IMR-90 (cell line): Measurements from ENCODE around the gene C7. TPM values are rescaled to one million over a fixed set of nuclear protein-coding genes. Genes with fewer than 3 reads are reported as not detected.

Experiments
- ATAC-seq: fragments of 200-7000 bp; cut with Tn5 transposase; 2 replicates; pipeline ENCODE4 v1.9.1; 2020; ENCODE audit warnings: low read depth, mild to moderate bottlenecking, moderate library complexity
- BruUV-seq: library from RNA; stranded (reverse); fragments of 400-500 nt; replicated peaks from 2 replicates; lab custom pipeline; 2021; lab: Mats Ljungman, UMichigan
- CTCF ChIA-PET: fragments of 300-600 bp; formaldehyde crosslinking; extraction: SDS; loops from one replicate; lab custom pipeline; 2021; ENCODE audit warnings: antibody characterized with exemption; lab: Yijun Ruan, JAX
- POLR2A ChIA-PET: fragments of 300-600 bp; sonication (Branson Sonifier 250); formaldehyde crosslinking; loops from one replicate; lab custom pipeline; 2022; ENCODE audit warnings: antibody characterized with exemption; ENCODE audit not compliant: unreplicated experiment; lab: Charles Lee
- DNase-seq: peaks from one replicate; pipeline ENCODE4 v3.0.0; 2013
- H2AFZ ChIP-seq: replicated peaks from 2 replicates; pipeline ENCODE3; 2013; ENCODE audit warnings: low read length, mild to moderate bottlenecking; ENCODE audit not compliant: poor library complexity
- H2AK5ac ChIP-seq: 2 replicates; pipeline ENCODE4 v1.6.1; 2013; ENCODE audit warnings: low read depth, low read length, inconsistent platforms
- H2AK9ac ChIP-seq: replicated peaks from 2 replicates; pipeline ENCODE3; 2013; ENCODE audit warnings: mild to moderate bottlenecking, low read depth, low read length, moderate library complexity; ENCODE audit not compliant: poor library complexity
- H2BK120ac ChIP-seq: 2 replicates; pipeline ENCODE4 v1.6.1; 2013; ENCODE audit warnings: low read depth, low read length, inconsistent platforms
- H2BK15ac ChIP-seq: 3 replicates; pipeline ENCODE4 v1.6.1; 2013; ENCODE audit warnings: low read depth, low read length, inconsistent platforms
- H2BK20ac ChIP-seq: 2 replicates; pipeline ENCODE4 v1.6.1; 2013; ENCODE audit warnings: low read depth, mild to moderate bottlenecking, inconsistent platforms, low read length, moderate library complexity
- H2BK5ac ChIP-seq: 2 replicates; pipeline ENCODE4 v1.6.1; 2013; ENCODE audit warnings: mild to moderate bottlenecking, low read depth, low read length, inconsistent platforms; ENCODE audit not compliant: poor library complexity, severe bottlenecking
- H3K14ac ChIP-seq: replicated peaks from 2 replicates; pipeline ENCODE4 v1.6.1; 2013; ENCODE audit warnings: low read depth, low read length, inconsistent platforms
- H3K18ac ChIP-seq: 2 replicates; pipeline ENCODE4 v1.6.1; 2013; ENCODE audit warnings: low read depth, low read length, control low read depth
- H3K23ac ChIP-seq: 2 replicates; pipeline ENCODE4 v1.6.1; 2013; ENCODE audit warnings: low read depth, low read length, inconsistent platforms
- H3K27ac ChIP-seq: 2 replicates; pipeline ENCODE4 v1.5.1; 2013; ENCODE audit warnings: mild to moderate bottlenecking, control low read depth, low read length; ENCODE audit not compliant: insufficient read depth
- H3K27me3 ChIP-seq: 2 replicates; pipeline ENCODE4 v1.6.1; 2013; ENCODE audit warnings: low read length; ENCODE audit not compliant: control insufficient read depth, insufficient read depth
- H3K36me3 ChIP-seq: 2 replicates; pipeline ENCODE4 v1.6.1; 2013; ENCODE audit warnings: low read length, mixed read lengths; ENCODE audit not compliant: control insufficient read depth, insufficient read depth
- H3K4ac ChIP-seq: 2 replicates; pipeline ENCODE4 v1.6.1; 2013; ENCODE audit warnings: low read depth, low read length, inconsistent platforms
- H3K4me1 ChIP-seq: 2 replicates; pipeline ENCODE4 v1.6.1; 2013; ENCODE audit warnings: low read length, mixed read lengths; ENCODE audit not compliant: control insufficient read depth, insufficient read depth
- H3K4me2 ChIP-seq: 2 replicates; pipeline ENCODE4 v1.6.1; 2013; ENCODE audit warnings: low read depth, mild to moderate bottlenecking, control low read depth, low read length, moderate library complexity
- H3K4me3 ChIP-seq: 2 replicates; pipeline ENCODE4 v1.5.1; 2013; ENCODE audit warnings: low read depth, mild to moderate bottlenecking, control low read depth, low read length, moderate library complexity; ENCODE audit not compliant: insufficient read depth
- H3K56ac ChIP-seq: 2 replicates; pipeline ENCODE4 v1.6.1; 2013; ENCODE audit warnings: low read length, inconsistent platforms; ENCODE audit not compliant: insufficient read depth; ENCODE audit errors: extremely low read depth
- H3K79me1 ChIP-seq, 2 experiments: 2 replicates each; pipeline ENCODE4 v1.6.1; 2013; ENCODE audit warnings: low read length in 2 of 2, inconsistent platforms in 1 of 2, low read depth in 1 of 2
- H3K9ac ChIP-seq: 2 replicates; pipeline ENCODE4 v1.6.1; 2013; ENCODE audit warnings: low read depth, low read length, control low read depth
- H3K9me1 ChIP-seq: 2 replicates; pipeline ENCODE4 v1.6.1; 2013; ENCODE audit warnings: low read length, inconsistent platforms; ENCODE audit not compliant: insufficient read depth
- H3K9me3 ChIP-seq: 2 replicates; pipeline ENCODE4 v1.6.1; 2013; ENCODE audit warnings: low read length; ENCODE audit not compliant: control insufficient read depth, insufficient read depth
- H4K20me1 ChIP-seq: 2 replicates; pipeline ENCODE4 v1.6.1; 2013; ENCODE audit warnings: low read length, inconsistent platforms; ENCODE audit not compliant: insufficient read depth
- H4K5ac ChIP-seq: 2 replicates; pipeline ENCODE4 v1.6.1; 2013; ENCODE audit warnings: mild to moderate bottlenecking, low read depth, low read length, control low read depth
- H4K8ac ChIP-seq, 2 experiments: 2 replicates each; pipeline ENCODE4 v1.6.1; 2013; ENCODE audit warnings: low read depth in 2 of 2, low read length in 2 of 2, control low read depth in 1 of 2, inconsistent platforms in 1 of 2
- H4K91ac ChIP-seq: 2 replicates; pipeline ENCODE4 v1.6.1; 2013; ENCODE audit warnings: low read depth, low read length, inconsistent platforms; ENCODE audit not compliant: insufficient read depth
- CEBPB ChIP-seq: IDR thresholded peaks from 2 replicates; pipeline ENCODE4 v1.6.1; 2012; ENCODE audit warnings: low read depth, low read length, improper control_type of control experiment
- USF2 ChIP-seq: fragments of 150-350 bp; IDR thresholded peaks from 2 replicates; pipeline ENCODE4 v1.6.1; 2017; ENCODE audit warnings: mild to moderate bottlenecking, antibody characterized with exemption, low read length, low read depth
- WGBS, 2 experiments: methylation state at CpG; one replicate each; pipeline versions ENCODE4 v1.1.5 to v1.1.7; 2013; ENCODE audit warnings: missing lambda C conversion rate in 2 of 2; ENCODE audit not compliant: insufficient read length in 1 of 2; ENCODE audit errors: extremely low coverage in 2 of 2; 5-methylcytosine and 5-hydroxymethylcytosine counted together
- dilution Hi-C: fragments of 300-500 bp; cut with HindIII; formaldehyde crosslinking; loops from one replicate; pipeline ENCODE4 v1.14.3; 2018; ENCODE audit warnings: low sequenced_read_pairs; ENCODE audit not compliant: unreplicated experiment
- in situ Hi-C: fragments of 300-500 bp; cut with MboI; formaldehyde crosslinking; loops from 3 replicates; pipeline ENCODE4 v1.14.3; 2019; ENCODE audit warnings: low sequenced_read_pairs, inconsistent platforms, mixed read lengths
- intact Hi-C: fragments of 100-400 bp; cut with micrococcal nuclease; formaldehyde crosslinking; loops from 2 replicates; pipeline ENCODE4 v1.10.0; 2022
- polyA plus RNA-seq, 3 experiments: library from polyadenylated mRNA; depleted of rRNA; stranded (reverse); fragments of >200 nt; gene quantifications; 2 replicates each; pipeline ENCODE4 v1.2.3, GENCODE V29; 2012; ENCODE audit warnings: low replicate concordance in 1 of 3
- total RNA-seq: library from RNA; depleted of rRNA; stranded (reverse); fragments of >200 nt; gene quantifications from 2 replicates; pipeline ENCODE4 v1.2.3, GENCODE V29; 2012

Gene C7
- total and polyA plus RNA-seq, 2 of the 4 experiments (the other 2 are of a cell fraction), result 0.54 to 1.8 TPM

- Histone ChIP-seq H3K9ac (no peak overlapping the region), H3K4me3 (no peak overlapping the region), H4K91ac (peak overlapping the region; percentile 94), H2AK5ac (peak overlapping the region; percentile 92), H3K9me3 (peaks cover 2% of the 10 kb centered on the region; the same call in 1 of the 2 replicates), H2BK15ac (peak overlapping the region; percentile 43; the same call in 1 of the 3 replicates), H4K20me1 (no peaks in the 10 kb centered on the region), H2BK5ac (peak overlapping the region; percentile 95), H3K4me2 (no peak overlapping the region), H4K8ac (peak overlapping the region; percentile 31 to 85), H3K18ac (peak overlapping the region; percentile 98), H3K27me3 (no peaks in the 10 kb centered on the region), H3K23ac (peak overlapping the region; percentile 88), H2AFZ (no peak overlapping the region), H2BK120ac (peak overlapping the region; percentile 99), H3K56ac (peak overlapping the region; percentile 72; the same call in 1 of the 2 replicates), H2BK20ac (peak overlapping the region; percentile 99), H4K5ac (peak overlapping the region; percentile 94; the same call in 1 of the 2 replicates), H3K36me3 (no peaks in the 10 kb centered on the region), H3K9me1 (peaks cover 10% of the 10 kb centered on the region), H3K14ac (peak overlapping the region; percentile 93), H2AK9ac (peak overlapping the region; percentile 47), H3K4me1 (peaks cover 23% of the 10 kb centered on the region), H3K79me1 (no peaks in the 10 kb centered on the region), H3K4ac (peak overlapping the region; percentile 98), H3K27ac (peak overlapping the region; percentile 54)
- ATAC-seq, result no peak
- POLR2A ChIA-PET, result interaction anchor here (1.1 kb wide), 1 partner anchor 16 kb away, joined by 3 read pairs; no protein-coding TSS in a partner anchor
- DNase-seq, result peak; percentile 33
- no peak for TF ChIP-seq CEBPB
- TF ChIP-seq USF2, result no peak
- in situ Hi-C loops (no loop called here), intact Hi-C loops (loop anchor here (10.0 kb wide), 1 partner anchor 266 kb away; no protein-coding TSS in a partner anchor), dilution Hi-C loops (no loop called here)
- CTCF ChIA-PET, result interaction anchor here (0.6 to 0.7 kb wide), 3 partner anchors 9 to 83 kb away, joined by 3 to 8 read pairs (median 4); no protein-coding TSS in a partner anchor
- WGBS, 2 experiments, result 80% methylated on average over 1 of the region's 8 CpGs; no CpG with 5 or more reads in 1 of the 2 experiments
- BruUV-seq, result no TSS peak
Observed at GRCh38 chr5:40988746-40989510, 79.6 kb downstream of the C7 start.
